Measurements from ENCODE around the gene FKBP2. TPM values are rescaled to one million over a fixed set of nuclear protein-coding genes. Genes with fewer than 3 reads are reported as not detected.

Gene FKBP2
- total RNA-seq, 3 donors from 2014 or later (not counting 1 experiment from before 2014, with no cell fraction given): 26.4 to 39.3 (median 30.3) TPM

- Mint-ChIP-seq H3K27ac (peak within 1 kb of the TSS; percentile 88 to 96), H3K4me1 (peaks cover 28 to 55% of the 10 kb centered on the region in 2 donors), H3K9me3 (no peaks in the 10 kb centered on the region), H3K4me3 (peak within 1 kb of the TSS; percentile 92), H3K27me3 (ENCODE audit: low read depth in 2 of 2) (no peaks in the 10 kb centered on the region), H3K36me3 (peaks cover 6% of the 10 kb centered on the region)
- TF ChIP-seq CTCF (IDR thresholded peaks at IDR 0.05): no peak
- peaks cover 50% of the 10 kb centered on the region for H3K4me1 ChIP-seq (ENCODE audit: control insufficient read depth, insufficient read depth, low read length)
- H3K4me3 ChIP-seq (ENCODE audit: low read length): peak within 1 kb of the TSS; percentile 91
- H3K36me3 ChIP-seq (ENCODE audit: control insufficient read depth, insufficient read depth, low read length): peaks cover 52% of the 10 kb centered on the region
- H3K27me3 ChIP-seq (ENCODE audit: control insufficient read depth, insufficient read depth, low read length): no peaks in the 10 kb centered on the region
- H3K27ac ChIP-seq (ENCODE audit: low read length): peak within 1 kb of the TSS; percentile 89
- DNase-seq: peak; percentile 45 to 79
- 2% methylated on average over 27 of the region's 27 CpGs for WGBS (ENCODE audit: insufficient coverage)
- peak; percentile 38 to 57 (median 44) for ATAC-seq
- H3K9me3 ChIP-seq (ENCODE audit: control insufficient read depth, insufficient read depth, low read length): no peaks in the 10 kb centered on the region
- intact Hi-C loops (cut with micrococcal nuclease): loop anchor here (1.0 to 5.0 kb wide), 5 partner anchors 20 to 136 kb away; partner anchors contain the start of genes BAD, CCDC88B, DNAJC4 and STIP1
Measured at GRCh38 chr11:64206457-64207255, 34.2 kb upstream of the FKBP2 start, which contains the start of gene FERMT3. Gene FERMT3, plus strand, starts transcription at chr11:64206721. Its CDS starts 644 bp downstream, at chr11:64207365.

GRCh38 chr11:64207256-64208085 lies 33.4 kb upstream of the FKBP2 start:
- ATAC-seq: peak; percentile 78 to 87 (median 80)
- H3K27me3 ChIP-seq (ENCODE audit: control insufficient read depth, insufficient read depth, low read length): no peaks in the 10 kb centered on the region
- intact Hi-C loops (cut with micrococcal nuclease): loop anchor here (1.0 to 5.0 kb wide), 5 partner anchors 21 to 135 kb away; partner anchors contain the start of genes BAD, CCDC88B, DNAJC4 and STIP1

GRCh38 chr11:64208086-64208795 lies 32.7 kb upstream of the FKBP2 start:
- Histone ChIP-seq H3K27me3 (ENCODE audit: control insufficient read depth, insufficient read depth, low read length) (no peaks in the 10 kb centered on the region), H3K4me1 (ENCODE audit: control insufficient read depth, insufficient read depth, low read length) (peaks cover 50% of the 10 kb centered on the region), H3K36me3 (ENCODE audit: control insufficient read depth, insufficient read depth, low read length) (peaks cover 49% of the 10 kb centered on the region), H3K4me3 (ENCODE audit: low read length) (peak overlapping the region; percentile 91), H3K27ac (ENCODE audit: low read length) (peak overlapping the region; percentile 89), H3K9me3 (ENCODE audit: control insufficient read depth, insufficient read depth, low read length) (no peaks in the 10 kb centered on the region)
- H3K4me1 Mint-ChIP-seq: peaks cover 38 to 58% of the 10 kb centered on the region in 2 donors
- TF ChIP-seq CTCF (IDR thresholded peaks at IDR 0.05): no peak
- peaks cover 13% of the 10 kb centered on the region for H3K36me3 Mint-ChIP-seq
- intact Hi-C loops (cut with micrococcal nuclease): loop anchor here (5.0 kb wide), 1 partner anchor 134 kb away; the partner anchor contains the start of gene CCDC88B
- 54% methylated on average over 23 of the region's 23 CpGs for WGBS (ENCODE audit: insufficient coverage)
- H3K9me3 Mint-ChIP-seq: no peaks in the 10 kb centered on the region
- no peaks in the 10 kb centered on the region for H3K27me3 Mint-ChIP-seq (ENCODE audit: low read depth in 2 of 2)
- peak overlapping the region; percentile 88 to 96 for H3K27ac Mint-ChIP-seq
- peak in 2 of 3 donors; percentile 2 to 5 for ATAC-seq
- peak overlapping the region; percentile 92 for H3K4me3 Mint-ChIP-seq
- DNase-seq: no peak

More at GRCh38 chr11:64207256-64208085, 33.4 kb upstream of the FKBP2 start:
- peak overlapping the region; percentile 92 for H3K4me3 Mint-ChIP-seq
- H3K27ac Mint-ChIP-seq: peak overlapping the region; percentile 88 to 96
- peaks cover 34 to 56% of the 10 kb centered on the region in 2 donors for H3K4me1 Mint-ChIP-seq
- TF ChIP-seq CTCF (IDR thresholded peaks at IDR 0.05): no peak
- no peaks in the 10 kb centered on the region for H3K9me3 Mint-ChIP-seq
- Histone ChIP-seq H3K4me1 (ENCODE audit: control insufficient read depth, insufficient read depth, low read length) (peaks cover 50% of the 10 kb centered on the region), H3K36me3 (ENCODE audit: control insufficient read depth, insufficient read depth, low read length) (peaks cover 55% of the 10 kb centered on the region), H3K9me3 (ENCODE audit: control insufficient read depth, insufficient read depth, low read length) (no peaks in the 10 kb centered on the region), H3K27ac (ENCODE audit: low read length) (peak overlapping the region; percentile 89), H3K4me3 (ENCODE audit: low read length) (peak overlapping the region; percentile 91)
- peak; percentile 73 to 83 for DNase-seq
- H3K27me3 Mint-ChIP-seq (ENCODE audit: low read depth in 2 of 2): no peaks in the 10 kb centered on the region
- WGBS (ENCODE audit: insufficient coverage): 0% methylated on average over 29 of the region's 30 CpGs
- peaks cover 13% of the 10 kb centered on the region for H3K36me3 Mint-ChIP-seq
